Tibial nerve (tissue), 4 donors: ENCODE data around the gene KRTAP10-2.
"Not testable (repeated sequence)": the region's sequence is repeated elsewhere in the genome, so short reads cannot be mapped to it uniquely, and the experiment has no call there.

Source experiments
- CTCF ChIP-seq, 5 experiments: fragments of 200-600 bp in 3 of 5; fragments of 450-650 bp in 2 of 5; sonication (generic) in 3 of 5; IDR thresholded peaks; one replicate each; pipeline ENCODE4 v1.5.1; 2016 to 2019; ENCODE audit warnings: antibody characterized with exemption in 5 of 5, mild to moderate bottlenecking in 3 of 5, moderate library complexity in 2 of 5
- EP300 ChIP-seq, 2 donors: sonication (generic); formaldehyde crosslinking; IDR thresholded peaks; one replicate each; pipeline ENCODE4 v1.6.1; 2017; ENCODE audit warnings: antibody characterized with exemption in 2 of 2, mild to moderate bottlenecking in 1 of 2
- POLR2A ChIP-seq, 2 donors: fragments of 450-650 bp; IDR thresholded peaks; one replicate each; pipeline ENCODE4 v1.6.1; 2017; ENCODE audit warnings: antibody characterized with exemption in 2 of 2, mild to moderate bottlenecking in 2 of 2, moderate library complexity in 2 of 2

DNA sequence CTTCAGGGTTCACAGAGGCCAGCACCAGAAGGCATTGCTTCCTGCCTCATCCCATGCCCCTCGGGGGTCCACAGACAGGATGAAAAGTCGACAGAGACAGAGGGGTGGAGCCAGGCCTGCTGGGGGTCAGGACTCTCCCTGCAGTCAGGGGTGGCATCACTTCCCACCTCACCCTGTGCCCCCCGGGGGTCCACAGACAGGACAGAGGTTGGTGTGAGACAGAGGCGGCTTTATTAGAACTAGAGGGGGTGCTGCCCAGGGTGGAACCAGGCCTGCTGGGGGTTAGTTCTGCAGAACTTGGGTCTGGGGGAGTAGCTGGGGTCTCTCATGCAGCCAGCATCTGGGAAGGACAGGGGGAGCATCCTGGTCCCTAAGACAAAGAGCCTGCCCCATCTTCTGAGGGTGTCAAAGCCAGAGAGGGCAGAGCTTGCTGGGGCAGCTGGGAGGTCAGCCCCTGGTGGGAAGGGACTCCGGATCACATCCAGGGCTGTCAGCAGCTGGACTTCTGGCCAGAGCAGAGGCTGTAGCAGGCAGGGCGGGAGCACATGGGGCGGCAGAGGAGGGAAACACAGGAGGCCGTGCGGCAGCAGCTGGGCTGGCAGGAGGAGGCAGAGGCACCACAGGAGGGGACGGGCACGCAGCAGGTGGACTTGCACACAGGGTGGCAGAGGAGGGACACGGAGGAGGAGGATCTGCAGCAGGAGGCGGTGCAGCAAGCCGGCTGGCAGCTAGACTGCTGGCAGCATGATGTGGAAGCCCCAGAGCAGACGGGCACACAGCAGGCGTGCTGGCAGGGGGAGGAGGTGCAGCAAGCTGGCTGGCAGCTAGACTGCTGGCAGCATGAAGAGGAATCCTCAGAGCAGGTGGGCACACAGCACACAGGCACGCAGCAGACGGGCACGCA lies 39.8 kb upstream of the KRTAP10-2 start:
- TF ChIP-seq CTCF, POLR2A, EP300 (IDR thresholded peaks at IDR 0.05): not testable (repeated sequence)
